HEK293 (cell line): Measurements from ENCODE around the gene SH3RF1.

Experiments used
- CTCF ChIA-PET: fragments of 350-600 bp; formaldehyde crosslinking; extraction: SDS; loops from one replicate; lab custom pipeline; 2021; ENCODE audit warnings: antibody characterized with exemption; lab: Yijun Ruan, JAX
- POLR2A ChIA-PET: fragments of 300-600 bp; formaldehyde crosslinking; extraction: SDS; loops from one replicate; lab custom pipeline; 2020; ENCODE audit warnings: antibody characterized with exemption, inconsistent platforms; lab: Yijun Ruan, JAX
- H3K27ac ChIP-seq: fragments of 200-500 bp; sonication (Bioruptor generic); 2 replicates; pipeline ENCODE4 v1.5.1; 2014; ENCODE audit warnings: low read depth, low read length, control low read depth, inconsistent platforms; ENCODE audit errors: extremely low read depth
- H3K36me3 ChIP-seq, 2 experiments: fragments of 200-500 bp in 1 of 2; sonication (Bioruptor generic) in 1 of 2; 1 replicate in 1 of 2; 2 replicates in 1 of 2; pipeline ENCODE4 v1.5.1; 2014 to 2017; ENCODE audit warnings: inconsistent platforms in 2 of 2, low read length in 2 of 2; ENCODE audit not compliant: control insufficient read depth in 2 of 2, insufficient read depth in 1 of 2
- H3K4me1 ChIP-seq: fragments of 200-500 bp; sonication (Bioruptor generic); 2 replicates; pipeline ENCODE4 v1.5.1; 2014; ENCODE audit warnings: mild to moderate bottlenecking, low read length, inconsistent platforms; ENCODE audit not compliant: control insufficient read depth, insufficient read depth
- H3K4me3 ChIP-seq: 2 replicates; pipeline ENCODE4 v1.5.1; 2011; ENCODE audit warnings: low read depth, mild to moderate bottlenecking, control low read depth, low read length, moderate library complexity
- H3K9me3 ChIP-seq: fragments of 200-500 bp; sonication (Bioruptor generic); 2 replicates; pipeline ENCODE4 v1.5.1; 2014; ENCODE audit warnings: low read depth, low read length, inconsistent platforms; ENCODE audit not compliant: control insufficient read depth, insufficient read depth
- GFI1B ChIP-seq: fragments of 450-650 bp; formaldehyde crosslinking; IDR thresholded peaks from 2 replicates; pipeline ENCODE4 v1.5.1; 2016; ENCODE audit warnings: missing biosample characterization, missing genetic modification characterization
- ZBTB21 ChIP-seq: fragments of 450-650 bp; formaldehyde crosslinking; IDR thresholded peaks from 2 replicates; pipeline ENCODE4 v1.5.1; 2017; ENCODE audit warnings: missing biosample characterization, missing genetic modification characterization
- ZNF248 ChIP-seq: fragments of 450-650 bp; formaldehyde crosslinking; IDR thresholded peaks from 2 replicates; pipeline ENCODE4 v1.5.1; 2017; ENCODE audit warnings: missing biosample characterization, missing genetic modification characterization
- ZNF341 ChIP-seq: fragments of 450-650 bp; formaldehyde crosslinking; IDR thresholded peaks from 2 replicates; pipeline ENCODE4; 2016; ENCODE audit warnings: low read depth, missing biosample characterization, missing genetic modification characterization
- ZNF354C ChIP-seq: fragments of 450-650 bp; formaldehyde crosslinking; IDR thresholded peaks from 2 replicates; pipeline ENCODE4 v1.5.1; 2016; ENCODE audit warnings: missing biosample characterization, missing genetic modification characterization, low read depth, borderline replicate concordance
- ZNF416 ChIP-seq: fragments of 450-650 bp; formaldehyde crosslinking; IDR thresholded peaks from 2 replicates; pipeline ENCODE4 v1.5.1; 2016; ENCODE audit warnings: missing biosample characterization, missing genetic modification characterization
- ZNF510 ChIP-seq: fragments of 450-650 bp; formaldehyde crosslinking; IDR thresholded peaks from 2 replicates; pipeline ENCODE4 v1.5.1; 2018; ENCODE audit warnings: mild to moderate bottlenecking, missing genetic modification characterization, missing biosample characterization; ENCODE audit not compliant: insufficient replicate concordance
- ZNF514 ChIP-seq: fragments of 450-650 bp; formaldehyde crosslinking; IDR thresholded peaks from 2 replicates; pipeline ENCODE4 v1.5.1; 2016; ENCODE audit warnings: missing biosample characterization, missing genetic modification characterization
- ZNF529 ChIP-seq: fragments of 450-650 bp; formaldehyde crosslinking; IDR thresholded peaks from 2 replicates; pipeline ENCODE4 v1.5.1; 2017; ENCODE audit warnings: missing genetic modification characterization, missing biosample characterization; ENCODE audit not compliant: insufficient replicate concordance
- ZNF555 ChIP-seq: fragments of 450-650 bp; formaldehyde crosslinking; conservative IDR thresholded peaks from 2 replicates; pipeline ENCODE4 v1.5.1; 2017; ENCODE audit warnings: missing biosample characterization, mild to moderate bottlenecking, missing genetic modification characterization, inconsistent platforms
- ZNF621 ChIP-seq: fragments of 450-650 bp; formaldehyde crosslinking; IDR thresholded peaks from 2 replicates; pipeline ENCODE4 v1.5.1; 2017; ENCODE audit warnings: missing biosample characterization, missing genetic modification characterization
- ZNF785 ChIP-seq: fragments of 450-650 bp; formaldehyde crosslinking; IDR thresholded peaks from 2 replicates; pipeline ENCODE4 v1.5.1; 2016; ENCODE audit warnings: missing biosample characterization, missing genetic modification characterization
- ZXDB ChIP-seq: fragments of 450-650 bp; formaldehyde crosslinking; IDR thresholded peaks from 2 replicates; pipeline ENCODE4 v1.5.1; 2016; ENCODE audit warnings: missing biosample characterization, missing genetic modification characterization
- TF ChIP-seq, protein P1 (sequence below): fragments of 450-650 bp; formaldehyde crosslinking; IDR thresholded peaks from 2 replicates; pipeline ENCODE4 v1.5.1; 2016; ENCODE audit warnings: missing biosample characterization, missing genetic modification characterization
- TF ChIP-seq, protein P2 (sequence below): fragments of 450-650 bp; formaldehyde crosslinking; IDR thresholded peaks from 2 replicates; pipeline ENCODE4 v1.5.1; 2016; ENCODE audit warnings: missing biosample characterization, missing genetic modification characterization
- TF ChIP-seq, protein P3 (sequence below): fragments of 450-650 bp; formaldehyde crosslinking; IDR thresholded peaks from 2 replicates; pipeline ENCODE4 v1.5.1; 2016; ENCODE audit warnings: missing biosample characterization, missing genetic modification characterization

Gene SH3RF1

DNA sequence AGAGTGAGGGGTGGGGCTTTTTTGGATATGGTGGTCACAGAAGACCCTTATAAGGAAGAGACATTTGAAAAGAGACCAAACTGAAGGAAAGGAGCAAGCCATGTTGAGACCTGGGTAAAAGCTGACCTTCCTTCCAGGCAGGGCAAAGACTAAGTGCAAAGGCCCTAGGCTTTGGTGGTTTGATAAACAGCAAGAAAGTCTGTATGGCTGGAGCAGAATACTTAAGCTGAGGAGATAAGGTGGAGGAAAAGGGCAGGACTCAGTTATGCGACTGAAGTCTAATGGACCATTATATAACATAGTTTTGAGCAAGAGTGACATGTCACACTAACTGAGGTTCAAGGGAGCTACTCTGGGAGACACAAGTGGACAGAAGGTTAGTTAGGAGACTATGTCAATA, 20.0 kb downstream of the SH3RF1 start:
- TF ChIP-seq, protein P1, sequence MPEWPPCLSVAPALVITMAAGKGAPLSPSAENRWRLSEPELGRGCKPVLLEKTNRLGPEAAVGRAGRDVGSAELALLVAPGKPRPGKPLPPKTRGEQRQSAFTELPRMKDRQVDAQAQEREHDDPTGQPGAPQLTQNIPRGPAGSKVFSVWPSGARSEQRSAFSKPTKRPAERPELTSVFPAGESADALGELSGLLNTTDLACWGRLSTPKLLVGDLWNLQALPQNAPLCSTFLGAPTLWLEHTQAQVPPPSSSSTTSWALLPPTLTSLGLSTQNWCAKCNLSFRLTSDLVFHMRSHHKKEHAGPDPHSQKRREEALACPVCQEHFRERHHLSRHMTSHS (tag by site-specific recombination): no peak
- TF ChIP-seq ZNF785 (tag by site-specific recombination) (no peak), ZXDB (tag by site-specific recombination) (no peak), ZNF354C (tag by site-specific recombination) (no peak), ZNF555 (tag by site-specific recombination) (no peak), ZNF514 (tag by site-specific recombination) (no peak), GFI1B (tag by site-specific recombination) (no peak), ZNF248 (tag by site-specific recombination) (no peak)
- TF ChIP-seq, protein P2, sequence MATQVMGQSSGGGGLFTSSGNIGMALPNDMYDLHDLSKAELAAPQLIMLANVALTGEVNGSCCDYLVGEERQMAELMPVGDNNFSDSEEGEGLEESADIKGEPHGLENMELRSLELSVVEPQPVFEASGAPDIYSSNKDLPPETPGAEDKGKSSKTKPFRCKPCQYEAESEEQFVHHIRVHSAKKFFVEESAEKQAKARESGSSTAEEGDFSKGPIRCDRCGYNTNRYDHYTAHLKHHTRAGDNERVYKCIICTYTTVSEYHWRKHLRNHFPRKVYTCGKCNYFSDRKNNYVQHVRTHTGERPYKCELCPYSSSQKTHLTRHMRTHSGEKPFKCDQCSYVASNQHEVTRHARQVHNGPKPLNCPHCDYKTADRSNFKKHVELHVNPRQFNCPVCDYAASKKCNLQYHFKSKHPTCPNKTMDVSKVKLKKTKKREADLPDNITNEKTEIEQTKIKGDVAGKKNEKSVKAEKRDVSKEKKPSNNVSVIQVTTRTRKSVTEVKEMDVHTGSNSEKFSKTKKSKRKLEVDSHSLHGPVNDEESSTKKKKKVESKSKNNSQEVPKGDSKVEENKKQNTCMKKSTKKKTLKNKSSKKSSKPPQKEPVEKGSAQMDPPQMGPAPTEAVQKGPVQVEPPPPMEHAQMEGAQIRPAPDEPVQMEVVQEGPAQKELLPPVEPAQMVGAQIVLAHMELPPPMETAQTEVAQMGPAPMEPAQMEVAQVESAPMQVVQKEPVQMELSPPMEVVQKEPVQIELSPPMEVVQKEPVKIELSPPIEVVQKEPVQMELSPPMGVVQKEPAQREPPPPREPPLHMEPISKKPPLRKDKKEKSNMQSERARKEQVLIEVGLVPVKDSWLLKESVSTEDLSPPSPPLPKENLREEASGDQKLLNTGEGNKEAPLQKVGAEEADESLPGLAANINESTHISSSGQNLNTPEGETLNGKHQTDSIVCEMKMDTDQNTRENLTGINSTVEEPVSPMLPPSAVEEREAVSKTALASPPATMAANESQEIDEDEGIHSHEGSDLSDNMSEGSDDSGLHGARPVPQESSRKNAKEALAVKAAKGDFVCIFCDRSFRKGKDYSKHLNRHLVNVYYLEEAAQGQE (tag by site-specific recombination): no peak
- TF ChIP-seq, protein P3, sequence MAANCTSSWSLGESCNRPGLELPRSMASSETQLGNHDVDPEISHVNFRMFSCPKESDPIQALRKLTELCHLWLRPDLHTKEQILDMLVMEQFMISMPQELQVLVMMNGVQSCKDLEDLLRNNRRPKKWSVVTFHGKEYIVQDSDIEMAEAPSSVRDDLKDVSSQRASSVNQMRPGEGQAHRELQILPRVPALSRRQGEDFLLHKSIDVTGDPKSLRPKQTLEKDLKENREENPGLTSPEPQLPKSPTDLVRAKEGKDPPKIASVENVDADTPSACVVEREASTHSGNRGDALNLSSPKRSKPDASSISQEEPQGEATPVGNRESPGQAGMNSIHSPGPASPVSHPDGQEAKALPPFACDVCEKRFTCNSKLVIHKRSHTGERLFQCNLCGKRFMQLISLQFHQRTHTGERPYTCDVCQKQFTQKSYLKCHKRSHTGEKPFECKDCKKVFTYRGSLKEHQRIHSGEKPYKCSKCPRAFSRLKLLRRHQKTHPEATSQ (tag by site-specific recombination): no peak
- POLR2A ChIA-PET: no interaction called here
- CTCF ChIA-PET: no interaction called here
- Histone ChIP-seq H3K36me3 (no peaks in the 10 kb centered on the region), H3K4me1 (peaks cover 39% of the 10 kb centered on the region), H3K9me3 (no peaks in the 10 kb centered on the region), H3K27ac (no peak overlapping the region), H3K4me3 (no peak overlapping the region)

DNA sequence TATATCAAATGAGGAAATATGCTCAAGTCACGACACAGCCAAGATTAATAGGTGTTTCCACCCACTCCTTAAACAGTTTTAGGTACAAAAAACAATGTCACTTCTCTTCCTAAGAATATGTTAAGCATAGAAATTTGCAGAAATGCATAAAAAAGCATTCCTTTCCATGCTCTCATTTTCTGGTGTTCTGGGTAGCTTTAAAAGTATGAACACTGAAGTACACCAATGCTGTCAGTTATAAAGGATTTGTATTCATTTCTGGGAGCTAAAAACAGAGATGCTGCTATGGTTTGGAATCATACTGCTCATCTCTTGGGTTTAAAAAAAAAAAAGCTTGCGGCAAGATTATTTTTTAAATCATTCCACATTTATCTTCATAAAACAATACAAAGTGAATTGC, 20.8 kb downstream of the SH3RF1 start:
- no peak overlapping the region for H3K27ac ChIP-seq
- CTCF ChIA-PET: no interaction called here
- TF ChIP-seq ZBTB21 (tag by site-specific recombination): no peak
- TF ChIP-seq ZNF416 (tag by site-specific recombination): no peak
- TF ChIP-seq, all 188 proteins: peak for 0
- Histone ChIP-seq H3K4me1 (peaks cover 35% of the 10 kb centered on the region), H3K36me3 (no peaks in the 10 kb centered on the region), H3K4me3 (no peak overlapping the region), H3K9me3 (no peaks in the 10 kb centered on the region)
- POLR2A ChIA-PET: interaction anchor here (0.7 kb wide), 1 partner anchor 361 kb away, joined by 3 read pairs; no protein-coding TSS in a partner anchor

DNA sequence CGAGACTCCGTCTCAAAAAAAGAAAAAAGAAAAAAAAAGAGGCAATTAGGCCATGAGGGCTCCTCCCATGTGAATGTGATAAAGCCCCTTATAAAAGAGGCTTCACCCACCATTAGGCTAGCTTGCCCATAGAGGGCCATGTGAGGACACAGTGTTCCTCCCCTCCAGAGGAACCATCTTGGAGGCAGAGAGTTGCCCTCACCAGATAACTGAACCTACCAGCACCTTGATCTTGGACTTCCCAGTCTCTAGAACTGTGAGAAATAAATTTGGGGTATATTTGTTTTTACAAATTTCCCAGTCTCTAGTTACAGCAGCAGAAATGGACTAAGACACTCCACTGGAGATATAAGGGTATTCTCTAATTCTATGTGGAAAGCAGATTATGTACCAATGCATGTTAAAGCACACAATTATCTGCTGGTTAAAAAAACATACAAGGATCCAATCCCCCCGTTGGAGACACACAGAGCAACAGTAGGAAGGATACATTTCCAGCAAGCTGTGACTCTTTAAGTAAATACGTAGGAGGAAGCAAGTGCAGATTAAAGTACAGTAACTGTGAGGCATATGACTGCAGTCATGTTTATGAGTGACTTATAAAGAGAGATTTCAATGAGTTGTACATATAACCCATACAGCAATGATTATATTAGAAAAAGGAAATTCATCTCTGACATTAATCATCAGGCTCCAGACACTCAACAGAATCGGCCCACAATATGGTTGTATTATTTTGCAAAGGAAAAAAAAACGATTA, 21.4 kb downstream of the SH3RF1 start:
- ChIA-PET POLR2A (interaction anchor here (0.7 kb wide), 1 partner anchor 362 kb away, joined by 3 read pairs; no protein-coding TSS in a partner anchor), CTCF (no interaction called here)
- Histone ChIP-seq H3K4me3 (no peak overlapping the region), H3K4me1 (peaks cover 29% of the 10 kb centered on the region), H3K27ac (no peak overlapping the region), H3K36me3 (no peaks in the 10 kb centered on the region), H3K9me3 (no peaks in the 10 kb centered on the region)
- TF ChIP-seq ZNF529 (no peak), ZNF510 (tag by site-specific recombination) (no peak), ZNF341 (tag by site-specific recombination) (no peak), ZNF621 (no peak)
